Mucosa of rectum (tissue), 2 donors: ENCODE measurements around the gene DYNLL1.
A peak's percentile ranks its signal among the peaks of the same experiment; 100 is the strongest.

Source experiments
- H3K27ac ChIP-seq, 2 donors: one replicate each; pipeline ENCODE4 v1.7.0; 2013; ENCODE audit warnings: inconsistent platforms in 2 of 2, low read depth in 2 of 2, low read length in 2 of 2
- H3K27me3 ChIP-seq, 2 donors: one replicate each; pipeline ENCODE4 v1.7.0; 2013; ENCODE audit warnings: low read length in 2 of 2; ENCODE audit not compliant: control insufficient read depth in 2 of 2, insufficient read depth in 2 of 2
- H3K36me3 ChIP-seq, 2 donors: one replicate each; pipeline ENCODE4 v1.7.0; 2013; ENCODE audit warnings: low read length in 2 of 2; ENCODE audit not compliant: control insufficient read depth in 2 of 2, insufficient read depth in 2 of 2
- H3K4me1 ChIP-seq, 2 donors: one replicate each; pipeline ENCODE4 v1.7.0; 2013; ENCODE audit warnings: low read length in 2 of 2, mild to moderate bottlenecking in 1 of 2; ENCODE audit not compliant: control insufficient read depth in 2 of 2, insufficient read depth in 2 of 2
- H3K4me3 ChIP-seq, 2 donors: one replicate each; pipeline ENCODE4 v1.7.0; 2013; ENCODE audit warnings: low read length in 2 of 2
- H3K9ac ChIP-seq, 2 donors: one replicate each; pipeline ENCODE4 v1.7.0; 2013; ENCODE audit warnings: low read length in 2 of 2, low read depth in 1 of 2, mild to moderate bottlenecking in 1 of 2
- H3K9me3 ChIP-seq, 2 donors: one replicate each; pipeline ENCODE4 v1.7.0; 2013; ENCODE audit warnings: low read length in 2 of 2; ENCODE audit not compliant: control insufficient read depth in 2 of 2
- donor health status: healthy.
- donor health status: Normal muscosa, but diverticular disease.

The DYNLL1 gene

GRCh38 chr12:120463712-120464111 lies 32.2 kb upstream of the DYNLL1 start:
- no peak overlapping the region for H3K27ac ChIP-seq
- H3K4me1 ChIP-seq = peaks cover 3 to 10% of the 10 kb centered on the region in 2 donors
- H3K27me3 ChIP-seq = no peaks in the 10 kb centered on the region
- H3K9ac ChIP-seq = no peak overlapping the region
- H3K4me3 ChIP-seq = no peak overlapping the region
- no peaks in the 10 kb centered on the region for H3K9me3 ChIP-seq
- H3K36me3 ChIP-seq = peaks cover 56 to 61% of the 10 kb centered on the region in 2 donors

GRCh38 chr12:120465756-120466155 lies 30.2 kb upstream of the DYNLL1 start:
- H3K9ac ChIP-seq = no peak overlapping the region
- peaks cover 11 to 17% of the 10 kb centered on the region in 2 donors for H3K4me1 ChIP-seq
- no peaks in the 10 kb centered on the region for H3K27me3 ChIP-seq
- H3K9me3 ChIP-seq = no peaks in the 10 kb centered on the region
- no peak overlapping the region for H3K27ac ChIP-seq
- peaks cover 43 to 48% of the 10 kb centered on the region in 2 donors for H3K36me3 ChIP-seq
- no peak overlapping the region for H3K4me3 ChIP-seq

- no peaks in the 10 kb centered on the region for H3K27me3 ChIP-seq
- no peak overlapping the region for H3K9ac ChIP-seq
- no peak overlapping the region for H3K4me3 ChIP-seq
- no peak overlapping the region for H3K27ac ChIP-seq
- H3K9me3 ChIP-seq = no peaks in the 10 kb centered on the region
- H3K4me1 ChIP-seq = peaks cover 11 to 17% of the 10 kb centered on the region in 2 donors
- H3K36me3 ChIP-seq = peaks cover 36 to 41% of the 10 kb centered on the region in 2 donors
Measured at GRCh38 chr12:120466560-120467315, 29.2 kb upstream of the DYNLL1 start.

GRCh38 chr12:120467439-120467838 lies 28.5 kb upstream of the DYNLL1 start:
- H3K9me3 ChIP-seq = no peaks in the 10 kb centered on the region
- H3K4me1 ChIP-seq = peaks cover 11 to 17% of the 10 kb centered on the region in 2 donors
- no peak overlapping the region for H3K9ac ChIP-seq
- H3K27me3 ChIP-seq = no peaks in the 10 kb centered on the region
- peaks cover 29 to 35% of the 10 kb centered on the region in 2 donors for H3K36me3 ChIP-seq
- H3K4me3 ChIP-seq = no peak overlapping the region
- H3K27ac ChIP-seq = no peak overlapping the region

GRCh38 chr12:120468325-120468820 lies 27.5 kb upstream of the DYNLL1 start:
- Histone ChIP-seq H3K27ac (peak overlapping the region; percentile 86 to 88), H3K9me3 (no peaks in the 10 kb centered on the region), H3K27me3 (no peaks in the 10 kb centered on the region), H3K36me3 (peaks cover 20 to 25% of the 10 kb centered on the region in 2 donors), H3K9ac (peak overlapping the region; percentile 76 to 93), H3K4me1 (peaks cover 11 to 17% of the 10 kb centered on the region in 2 donors), H3K4me3 (peak overlapping the region; percentile 85 to 94)

- no peaks in the 10 kb centered on the region for H3K9me3 ChIP-seq
- H3K27me3 ChIP-seq = no peaks in the 10 kb centered on the region
- peaks cover 15 to 20% of the 10 kb centered on the region in 2 donors for H3K36me3 ChIP-seq
- H3K27ac ChIP-seq = peak overlapping the region; percentile 86 to 88
- H3K4me1 ChIP-seq = peaks cover 11 to 17% of the 10 kb centered on the region in 2 donors
- peak overlapping the region; percentile 85 to 94 for H3K4me3 ChIP-seq
- peak overlapping the region; percentile 79 to 93 for H3K9ac ChIP-seq
Measured at GRCh38 chr12:120468821-120469449, 27.0 kb upstream of the DYNLL1 start.

- H3K27ac ChIP-seq = peak within 1 kb of the TSS; percentile 86 to 88
- H3K4me1 ChIP-seq = peaks cover 11 to 17% of the 10 kb centered on the region in 2 donors
- H3K27me3 ChIP-seq = no peaks in the 10 kb centered on the region
- peak within 1 kb of the TSS; percentile 79 to 93 for H3K9ac ChIP-seq
- H3K9me3 ChIP-seq = no peaks in the 10 kb centered on the region
- H3K36me3 ChIP-seq = peaks cover 8 to 13% of the 10 kb centered on the region in 2 donors
- H3K4me3 ChIP-seq = peak within 1 kb of the TSS; percentile 85 to 94
Measured at GRCh38 chr12:120469450-120470149, 26.3 kb upstream of the DYNLL1 start, which contains the start of gene SRSF9. SRSF9 (minus strand) TSS chr12:120469748; CDS start chr12:120469609, 139 bp downstream.

GRCh38 chr12:120470150-120470784 lies 25.6 kb upstream of the DYNLL1 start:
- Histone ChIP-seq H3K4me1 (peaks cover 11 to 17% of the 10 kb centered on the region in 2 donors), H3K27ac (peak overlapping the region; percentile 86 to 88), H3K36me3 (peaks cover 3 to 7% of the 10 kb centered on the region in 2 donors), H3K4me3 (peak overlapping the region; percentile 85 to 94), H3K27me3 (no peaks in the 10 kb centered on the region), H3K9me3 (no peaks in the 10 kb centered on the region), H3K9ac (peak overlapping the region; percentile 66 to 93)

GRCh38 chr12:120472521-120472920 lies 23.4 kb upstream of the DYNLL1 start:
- Histone ChIP-seq H3K4me3 (no peak overlapping the region), H3K36me3 (peaks cover 0 to 1% of the 10 kb centered on the region in 2 donors), H3K27ac (no peak overlapping the region), H3K9ac (no peak overlapping the region), H3K4me1 (peaks cover 11 to 14% of the 10 kb centered on the region in 2 donors), H3K27me3 (no peaks in the 10 kb centered on the region), H3K9me3 (no peaks in the 10 kb centered on the region)
